ENCODE data around the gene TMEM18.

TMEM18 gene

GRCh38 chr2:691821-692761 is 14.9 kb upstream of the TMEM18 start:
- Histone ChIP-seq H3K36me3 (replicated peaks) (no peaks in the 10 kb centered on the region), H3K27me3 (replicated peaks) (no peaks in the 10 kb centered on the region)
- no peak for DNase-seq

GRCh38 chr2:690799-691198 is 13.6 kb upstream of the TMEM18 start:
- no peak for DNase-seq
- H3K36me3 ChIP-seq (replicated peaks), result no peaks in the 10 kb centered on the region
- H3K27me3 ChIP-seq (replicated peaks), result no peaks in the 10 kb centered on the region
- no peak overlapping the region for H3K27ac ChIP-seq
- TF ChIP-seq CTCF (IDR thresholded peaks at IDR 0.05; ENCODE audit: low read depth, low read length, missing control alignments), result no peak
- no peak overlapping the region for H3K4me3 ChIP-seq (ENCODE audit: low read depth, low read length)
- in situ Hi-C loops (cut with HindIII; ENCODE audit: low pct_ligation_motif_present, low sequenced_read_pairs), result no loop called here

More at GRCh38 chr2:691821-692761, 14.9 kb upstream of the TMEM18 start:
- Histone ChIP-seq H3K27ac (no peak overlapping the region), H3K4me3 (ENCODE audit: low read depth, low read length) (no peak overlapping the region)
- no peak for TF ChIP-seq CTCF (IDR thresholded peaks at IDR 0.05; ENCODE audit: low read depth, low read length, missing control alignments)
- in situ Hi-C loops (cut with HindIII; ENCODE audit: low pct_ligation_motif_present, low sequenced_read_pairs), result no loop called here

- H3K4me3 ChIP-seq (ENCODE audit: low read depth, low read length), result no peak overlapping the region
- in situ Hi-C loops (cut with HindIII; ENCODE audit: low pct_ligation_motif_present, low sequenced_read_pairs), result no loop called here
Observed at GRCh38 chr2:689877-690510, 12.8 kb upstream of the TMEM18 start.

GRCh38 chr2:689237-689636 is 12.0 kb upstream of the TMEM18 start:
- no peak for TF ChIP-seq CTCF (IDR thresholded peaks at IDR 0.05; ENCODE audit: low read depth, low read length, missing control alignments)
- no peaks in the 10 kb centered on the region for H3K27me3 ChIP-seq (replicated peaks)
- H3K27ac ChIP-seq, result no peak overlapping the region
- H3K36me3 ChIP-seq (replicated peaks), result no peaks in the 10 kb centered on the region
- no peak for DNase-seq
- in situ Hi-C loops (cut with HindIII; ENCODE audit: low pct_ligation_motif_present, low sequenced_read_pairs), result no loop called here
- no peak overlapping the region for H3K4me3 ChIP-seq (ENCODE audit: low read depth, low read length)

More at GRCh38 chr2:689877-690510, 12.8 kb upstream of the TMEM18 start:
- TF ChIP-seq CTCF (IDR thresholded peaks at IDR 0.05; ENCODE audit: low read depth, low read length, missing control alignments), result no peak
- no peak overlapping the region for H3K27ac ChIP-seq
- H3K27me3 ChIP-seq (replicated peaks), result no peaks in the 10 kb centered on the region
- no peak for DNase-seq
- no peaks in the 10 kb centered on the region for H3K36me3 ChIP-seq (replicated peaks)

- H3K4me3 ChIP-seq (ENCODE audit: low read depth, low read length), result no peak overlapping the region
- no peak for DNase-seq
- in situ Hi-C loops (cut with HindIII; ENCODE audit: low pct_ligation_motif_present, low sequenced_read_pairs), result no loop called here
- no peaks in the 10 kb centered on the region for H3K27me3 ChIP-seq (replicated peaks)
- H3K36me3 ChIP-seq (replicated peaks), result no peaks in the 10 kb centered on the region
- no peak overlapping the region for H3K27ac ChIP-seq
- no peak for TF ChIP-seq CTCF (IDR thresholded peaks at IDR 0.05; ENCODE audit: low read depth, low read length, missing control alignments)
Observed at GRCh38 chr2:688504-689076, 11.4 kb upstream of the TMEM18 start.
